IMR-90 (cell line): ENCODE data around the gene NLGN1. TPM values are rescaled to one million over a fixed set of nuclear protein-coding genes. Genes with fewer than 3 reads are reported as not detected.
A peak's percentile ranks its signal among the peaks of the same experiment; 100 is the strongest.

Experiments
- ATAC-seq: fragments of 200-7000 bp; cut with Tn5 transposase; 2 replicates; pipeline ENCODE4 v1.9.1; 2020; ENCODE audit warnings: low read depth, mild to moderate bottlenecking, moderate library complexity
- BruUV-seq: library from RNA; stranded (reverse); fragments of 400-500 nt; replicated peaks from 2 replicates; lab custom pipeline; 2021; lab: Mats Ljungman, UMichigan
- CTCF ChIA-PET: fragments of 300-600 bp; formaldehyde crosslinking; extraction: SDS; loops from one replicate; lab custom pipeline; 2021; ENCODE audit warnings: antibody characterized with exemption; lab: Yijun Ruan, JAX
- POLR2A ChIA-PET: fragments of 300-600 bp; sonication (Branson Sonifier 250); formaldehyde crosslinking; loops from one replicate; lab custom pipeline; 2022; ENCODE audit warnings: antibody characterized with exemption; ENCODE audit not compliant: unreplicated experiment; lab: Charles Lee
- DNase-seq: peaks from one replicate; pipeline ENCODE4 v3.0.0; 2013
- H2AFZ ChIP-seq: replicated peaks from 2 replicates; pipeline ENCODE3; 2013; ENCODE audit warnings: low read length, mild to moderate bottlenecking; ENCODE audit not compliant: poor library complexity
- H2AK5ac ChIP-seq: 2 replicates; pipeline ENCODE4 v1.6.1; 2013; ENCODE audit warnings: low read depth, low read length, inconsistent platforms
- H2AK9ac ChIP-seq: replicated peaks from 2 replicates; pipeline ENCODE3; 2013; ENCODE audit warnings: mild to moderate bottlenecking, low read depth, low read length, moderate library complexity; ENCODE audit not compliant: poor library complexity
- H2BK120ac ChIP-seq: 2 replicates; pipeline ENCODE4 v1.6.1; 2013; ENCODE audit warnings: low read depth, low read length, inconsistent platforms
- H2BK15ac ChIP-seq: 3 replicates; pipeline ENCODE4 v1.6.1; 2013; ENCODE audit warnings: low read depth, low read length, inconsistent platforms
- H2BK20ac ChIP-seq: 2 replicates; pipeline ENCODE4 v1.6.1; 2013; ENCODE audit warnings: low read depth, mild to moderate bottlenecking, inconsistent platforms, low read length, moderate library complexity
- H2BK5ac ChIP-seq: 2 replicates; pipeline ENCODE4 v1.6.1; 2013; ENCODE audit warnings: mild to moderate bottlenecking, low read depth, low read length, inconsistent platforms; ENCODE audit not compliant: poor library complexity, severe bottlenecking
- H3K14ac ChIP-seq: replicated peaks from 2 replicates; pipeline ENCODE4 v1.6.1; 2013; ENCODE audit warnings: low read depth, low read length, inconsistent platforms
- H3K18ac ChIP-seq: 2 replicates; pipeline ENCODE4 v1.6.1; 2013; ENCODE audit warnings: low read depth, low read length, control low read depth
- H3K23ac ChIP-seq: 2 replicates; pipeline ENCODE4 v1.6.1; 2013; ENCODE audit warnings: low read depth, low read length, inconsistent platforms
- H3K27ac ChIP-seq: 2 replicates; pipeline ENCODE4 v1.5.1; 2013; ENCODE audit warnings: mild to moderate bottlenecking, control low read depth, low read length; ENCODE audit not compliant: insufficient read depth
- H3K27me3 ChIP-seq: 2 replicates; pipeline ENCODE4 v1.6.1; 2013; ENCODE audit warnings: low read length; ENCODE audit not compliant: control insufficient read depth, insufficient read depth
- H3K36me3 ChIP-seq: 2 replicates; pipeline ENCODE4 v1.6.1; 2013; ENCODE audit warnings: low read length, mixed read lengths; ENCODE audit not compliant: control insufficient read depth, insufficient read depth
- H3K4ac ChIP-seq: 2 replicates; pipeline ENCODE4 v1.6.1; 2013; ENCODE audit warnings: low read depth, low read length, inconsistent platforms
- H3K4me1 ChIP-seq: 2 replicates; pipeline ENCODE4 v1.6.1; 2013; ENCODE audit warnings: low read length, mixed read lengths; ENCODE audit not compliant: control insufficient read depth, insufficient read depth
- H3K4me2 ChIP-seq: 2 replicates; pipeline ENCODE4 v1.6.1; 2013; ENCODE audit warnings: low read depth, mild to moderate bottlenecking, control low read depth, low read length, moderate library complexity
- H3K4me3 ChIP-seq: 2 replicates; pipeline ENCODE4 v1.5.1; 2013; ENCODE audit warnings: low read depth, mild to moderate bottlenecking, control low read depth, low read length, moderate library complexity; ENCODE audit not compliant: insufficient read depth
- H3K56ac ChIP-seq: 2 replicates; pipeline ENCODE4 v1.6.1; 2013; ENCODE audit warnings: low read length, inconsistent platforms; ENCODE audit not compliant: insufficient read depth; ENCODE audit errors: extremely low read depth
- H3K79me1 ChIP-seq, 2 experiments: 2 replicates each; pipeline ENCODE4 v1.6.1; 2013; ENCODE audit warnings: low read length in 2 of 2, inconsistent platforms in 1 of 2, low read depth in 1 of 2
- H3K9ac ChIP-seq: 2 replicates; pipeline ENCODE4 v1.6.1; 2013; ENCODE audit warnings: low read depth, low read length, control low read depth
- H3K9me1 ChIP-seq: 2 replicates; pipeline ENCODE4 v1.6.1; 2013; ENCODE audit warnings: low read length, inconsistent platforms; ENCODE audit not compliant: insufficient read depth
- H3K9me3 ChIP-seq: 2 replicates; pipeline ENCODE4 v1.6.1; 2013; ENCODE audit warnings: low read length; ENCODE audit not compliant: control insufficient read depth, insufficient read depth
- H4K20me1 ChIP-seq: 2 replicates; pipeline ENCODE4 v1.6.1; 2013; ENCODE audit warnings: low read length, inconsistent platforms; ENCODE audit not compliant: insufficient read depth
- H4K5ac ChIP-seq: 2 replicates; pipeline ENCODE4 v1.6.1; 2013; ENCODE audit warnings: mild to moderate bottlenecking, low read depth, low read length, control low read depth
- H4K8ac ChIP-seq, 2 experiments: 2 replicates each; pipeline ENCODE4 v1.6.1; 2013; ENCODE audit warnings: low read depth in 2 of 2, low read length in 2 of 2, control low read depth in 1 of 2, inconsistent platforms in 1 of 2
- H4K91ac ChIP-seq: 2 replicates; pipeline ENCODE4 v1.6.1; 2013; ENCODE audit warnings: low read depth, low read length, inconsistent platforms; ENCODE audit not compliant: insufficient read depth
- BHLHE40 ChIP-seq: fragments of 150-350 bp; IDR thresholded peaks from 2 replicates; pipeline ENCODE4 v1.6.1; 2016; ENCODE audit warnings: mild to moderate bottlenecking, low read depth, low read length
- MAFK ChIP-seq: IDR thresholded peaks from 2 replicates; pipeline ENCODE4 v1.6.1; 2012; ENCODE audit warnings: low read depth, low read length, improper control_type of control experiment
- MAZ ChIP-seq: IDR thresholded peaks from 2 replicates; pipeline ENCODE4 v1.6.1; 2012; ENCODE audit warnings: low read depth, mild to moderate bottlenecking, low read length, improper control_type of control experiment, moderate library complexity, borderline replicate concordance
- MXI1 ChIP-seq: IDR thresholded peaks from 2 replicates; pipeline ENCODE4 v1.6.1; 2012; ENCODE audit warnings: low read depth, mild to moderate bottlenecking, low read length, moderate library complexity, borderline replicate concordance
- NFE2L2 ChIP-seq: fragments of 150-350 bp; IDR thresholded peaks from 2 replicates; pipeline ENCODE4 v1.6.1; 2016; ENCODE audit warnings: low read depth, mild to moderate bottlenecking, low read length
- RFX5 ChIP-seq: IDR thresholded peaks from 2 replicates; pipeline ENCODE4 v1.8.0; 2012; ENCODE audit warnings: low read depth, mild to moderate bottlenecking, low read length, moderate library complexity
- SMC3 ChIP-seq: fragments of 150-350 bp; IDR thresholded peaks from 2 replicates; pipeline ENCODE4 v1.6.1; 2016; ENCODE audit warnings: low read depth, mild to moderate bottlenecking, antibody characterized with exemption, low read length, moderate library complexity
- WGBS, 2 experiments: methylation state at CpG; one replicate each; pipeline versions ENCODE4 v1.1.5 to v1.1.7; 2013; ENCODE audit warnings: missing lambda C conversion rate in 2 of 2; ENCODE audit not compliant: insufficient read length in 1 of 2; ENCODE audit errors: extremely low coverage in 2 of 2; 5-methylcytosine and 5-hydroxymethylcytosine counted together
- dilution Hi-C: fragments of 300-500 bp; cut with HindIII; formaldehyde crosslinking; loops from one replicate; pipeline ENCODE4 v1.14.3; 2018; ENCODE audit warnings: low sequenced_read_pairs; ENCODE audit not compliant: unreplicated experiment
- in situ Hi-C: fragments of 300-500 bp; cut with MboI; formaldehyde crosslinking; loops from 3 replicates; pipeline ENCODE4 v1.14.3; 2019; ENCODE audit warnings: low sequenced_read_pairs, inconsistent platforms, mixed read lengths
- intact Hi-C: fragments of 100-400 bp; cut with micrococcal nuclease; formaldehyde crosslinking; loops from 2 replicates; pipeline ENCODE4 v1.10.0; 2022
- polyA plus RNA-seq, 3 experiments: library from polyadenylated mRNA; depleted of rRNA; stranded (reverse); fragments of >200 nt; gene quantifications; 2 replicates each; pipeline ENCODE4 v1.2.3, GENCODE V29; 2012; ENCODE audit warnings: low replicate concordance in 1 of 3
- total RNA-seq: library from RNA; depleted of rRNA; stranded (reverse); fragments of >200 nt; gene quantifications from 2 replicates; pipeline ENCODE4 v1.2.3, GENCODE V29; 2012

Gene NLGN1
- total and polyA plus RNA-seq, 2 of the 4 experiments (the other 2 are of a cell fraction), result 1.8 to 12.5 TPM

- Histone ChIP-seq H3K4me3 (no peak overlapping the region), H3K27ac (no peak overlapping the region), H3K9ac (no peak overlapping the region), H2AK5ac (no peak overlapping the region), H3K23ac (no peak overlapping the region), H3K36me3 (no peaks in the 10 kb centered on the region), H3K27me3 (peaks cover 3% of the 10 kb centered on the region; the same call in 1 of the 2 replicates), H3K56ac (no peak overlapping the region), H4K8ac (no peak overlapping the region), H3K9me3 (no peaks in the 10 kb centered on the region), H3K14ac (no peak overlapping the region), H3K18ac (no peak overlapping the region), H4K20me1 (no peaks in the 10 kb centered on the region), H3K9me1 (no peaks in the 10 kb centered on the region), H2BK120ac (no peak overlapping the region), H2AK9ac (no peak overlapping the region), H3K4me2 (no peak overlapping the region), H3K79me1 (no peaks in the 10 kb centered on the region), H4K91ac (no peak overlapping the region), H2BK5ac (no peak overlapping the region), H2BK15ac (no peak overlapping the region), H2AFZ (no peak overlapping the region), H4K5ac (no peak overlapping the region), H3K4me1 (peaks cover 2% of the 10 kb centered on the region; the same call in 1 of the 2 replicates), H2BK20ac (no peak overlapping the region), H3K4ac (no peak overlapping the region)
- peak; percentile 30 for DNase-seq
- ChIA-PET CTCF (interaction anchor here (0.7 to 1.0 kb wide), 2 partner anchors 58 to 1463 kb away, joined by 3 read pairs; no protein-coding TSS in a partner anchor), POLR2A (no interaction called here)
- in situ Hi-C loops (no loop called here), intact Hi-C loops (no loop called here), dilution Hi-C loops (no loop called here)
- TF ChIP-seq BHLHE40 (no peak), NFE2L2 (no peak), SMC3 (no peak), MXI1 (no peak), MAFK (no peak), RFX5 (no peak), MAZ (no peak)
- WGBS, 2 experiments, result no CpG with 5 or more reads among the region's 2 CpGs
- ATAC-seq, result peak; percentile 46; the same call in 1 of the 2 replicates
- BruUV-seq, result no TSS peak
Measured at GRCh38 chr3:174243171-174243570, 845.6 kb downstream of the NLGN1 start.
